PC-3 (cell line): ENCODE data around the gene SULT1E1. TPM values are rescaled to one million over a fixed set of nuclear protein-coding genes. Genes with fewer than 3 reads are reported as not detected.
A peak's percentile ranks its signal among the peaks of the same experiment; 100 is the strongest.

ENCODE experiments used
- ATAC-seq: fragments of 200-7000 bp; cut with Tn5 transposase; 2 replicates; pipeline ENCODE4 v1.9.1; 2020; ENCODE audit warnings: mild to moderate bottlenecking, moderate library complexity
- BruUV-seq: library from RNA; stranded (reverse); fragments of 400-500 nt; replicated peaks from 2 replicates; lab custom pipeline; 2021; lab: Mats Ljungman, UMichigan
- CTCF ChIA-PET: fragments of 300-600 bp; sonication (Branson Sonifier 250); formaldehyde crosslinking; loops from one replicate; lab custom pipeline; 2022; ENCODE audit warnings: antibody characterized with exemption; lab: Charles Lee
- POLR2A ChIA-PET: fragments of 300-600 bp; sonication (Branson Sonifier 250); formaldehyde crosslinking; loops from one replicate; lab custom pipeline; 2022; ENCODE audit warnings: antibody characterized with exemption; ENCODE audit not compliant: unreplicated experiment; lab: Charles Lee
- DNase-seq: peaks from one replicate; pipeline ENCODE4 v3.0.0-alpha.2; 2015
- H2AFZ ChIP-seq: fragments of 300-600 bp; sonication (generic); 2 replicates; pipeline ENCODE4 v1.6.0; 2016; ENCODE audit warnings: antibody characterized with exemption, low read length
- H3F3A ChIP-seq: fragments of 300-600 bp; sonication (generic); one replicate; pipeline ENCODE4 v1.6.0; 2017; ENCODE audit warnings: antibody characterized with exemption, low read length, control low read depth, mild to moderate bottlenecking; ENCODE audit not compliant: unreplicated experiment
- H3K27ac ChIP-seq: fragments of 300-600 bp; sonication (generic); 2 replicates; pipeline ENCODE4 v1.5.1; 2016; ENCODE audit warnings: mild to moderate bottlenecking, low read length
- H3K27me3 ChIP-seq: fragments of 300-600 bp; sonication (generic); 2 replicates; pipeline ENCODE4 v1.6.1; 2016; ENCODE audit warnings: low read length, mixed read lengths
- H3K36me3 ChIP-seq: fragments of 300-600 bp; sonication (generic); 2 replicates; pipeline ENCODE4 v1.6.1; 2016; ENCODE audit warnings: low read depth, mixed run types, low read length, mixed read lengths
- H3K4me1 ChIP-seq: fragments of 300-600 bp; sonication (generic); 2 replicates; pipeline ENCODE4 v1.5.1; 2016; ENCODE audit warnings: low read length; ENCODE audit not compliant: insufficient read depth
- H3K4me2 ChIP-seq: fragments of 300-600 bp; sonication (generic); 2 replicates; pipeline ENCODE4 v1.6.0; 2016; ENCODE audit warnings: low read length
- H3K4me3 ChIP-seq: fragments of 300-600 bp; sonication (generic); 2 replicates; pipeline ENCODE4 v1.5.1; 2016; ENCODE audit warnings: mild to moderate bottlenecking, low read length, mixed read lengths
- H3K79me2 ChIP-seq: fragments of 300-600 bp; sonication (generic); 2 replicates; pipeline ENCODE4 v1.6.1; 2017; ENCODE audit warnings: low read length, mixed read lengths
- H3K9ac ChIP-seq: fragments of 300-600 bp; sonication (generic); 2 replicates; pipeline ENCODE4 v1.6.0; 2016; ENCODE audit warnings: mild to moderate bottlenecking, low read length
- H3K9me2 ChIP-seq: fragments of 300-600 bp; sonication (generic); replicated peaks from 2 replicates; pipeline ENCODE4 v1.6.1; 2016; ENCODE audit warnings: mixed run types, low read length, mixed read lengths
- H3K9me3 ChIP-seq: fragments of 300-600 bp; sonication (generic); 2 replicates; pipeline ENCODE4 v1.6.1; 2016; ENCODE audit warnings: low read length, mixed read lengths
- H4K20me1 ChIP-seq: fragments of 300-600 bp; sonication (generic); 2 replicates; pipeline ENCODE4 v1.6.1; 2016; ENCODE audit warnings: low read length, mixed read lengths
- CTCF ChIP-seq: fragments of 300-600 bp; sonication (generic); conservative IDR thresholded peaks from 2 replicates; pipeline ENCODE4 v1.5.1; 2017; ENCODE audit warnings: antibody characterized with exemption, low read depth, mild to moderate bottlenecking, low read length
- EZH2 ChIP-seq: fragments of 300-600 bp; sonication (generic); IDR thresholded peaks from one replicate; pipeline ENCODE4 v1.6.1; 2017; ENCODE audit warnings: antibody characterized with exemption, mild to moderate bottlenecking, low read length; ENCODE audit not compliant: unreplicated experiment
- EZH2phosphoT487 ChIP-seq: fragments of 300-600 bp; sonication (generic); IDR thresholded peaks from 2 replicates; pipeline ENCODE4 v1.6.1; 2018; ENCODE audit warnings: mild to moderate bottlenecking, antibody characterized with exemption, low read length, borderline replicate concordance
- intact Hi-C: fragments of 100-400 bp; cut with micrococcal nuclease; formaldehyde crosslinking; loops from 2 replicates; pipeline ENCODE4 v1.9.0; 2023
- total RNA-seq: library from RNA; depleted of rRNA; stranded (reverse); fragments of >200 nt; gene quantifications from 2 replicates; pipeline ENCODE4 v1.2.3, GENCODE V29; 2014

The SULT1E1 gene
- total RNA-seq, 1 experiment from 2014 or later, result not detected

GRCh38 chr4:69888336-69888735, 28.4 kb upstream of the SULT1E1 start:
- CTCF ChIA-PET, result no interaction called here
- TF ChIP-seq EZH2phosphoT487, result no peak
- TF ChIP-seq CTCF, result no peak
- TF ChIP-seq EZH2, result no peak

GRCh38 chr4:69882150-69882549, 22.2 kb upstream of the SULT1E1 start:
- no TSS peak for BruUV-seq
- no peak overlapping the region for H3K9ac ChIP-seq
- no peak overlapping the region for H3K27ac ChIP-seq
- H3K36me3 ChIP-seq, result no peaks in the 10 kb centered on the region
- H3F3A ChIP-seq, result no peaks in the 10 kb centered on the region
- no peak overlapping the region for H3K4me3 ChIP-seq
- no peak for ATAC-seq
- H3K4me2 ChIP-seq, result no peak overlapping the region
- H4K20me1 ChIP-seq, result no peaks in the 10 kb centered on the region
- DNase-seq, result no peak
- TF ChIP-seq EZH2, result no peak
- TF ChIP-seq CTCF, result no peak
- no peak for TF ChIP-seq EZH2phosphoT487
- no peak overlapping the region for H2AFZ ChIP-seq
- no peaks in the 10 kb centered on the region for H3K4me1 ChIP-seq
- no peaks in the 10 kb centered on the region for H3K9me3 ChIP-seq
- no peaks in the 10 kb centered on the region for H3K9me2 ChIP-seq
- H3K79me2 ChIP-seq, result no peaks in the 10 kb centered on the region
- intact Hi-C loops, result no loop called here
- ChIA-PET CTCF (interaction anchor here (0.6 to 0.8 kb wide), 2 partner anchors 123 to 192 kb away, joined by 3 to 4 read pairs; no protein-coding TSS in a partner anchor), POLR2A (no interaction called here)
- H3K27me3 ChIP-seq, result no peaks in the 10 kb centered on the region

More at GRCh38 chr4:69888336-69888735, 28.4 kb upstream of the SULT1E1 start:
- DNase-seq (no peak), ATAC-seq (no peak)
- no peak overlapping the region for H3K27ac ChIP-seq
- no TSS peak for BruUV-seq
- no peak overlapping the region for H3K9ac ChIP-seq
- H2AFZ ChIP-seq, result no peak overlapping the region
- no peak overlapping the region for H3K4me3 ChIP-seq
- no peak overlapping the region for H3K4me2 ChIP-seq
- H3K36me3 ChIP-seq, result no peaks in the 10 kb centered on the region
- H3K79me2 ChIP-seq, result no peaks in the 10 kb centered on the region
- no peaks in the 10 kb centered on the region for H3K4me1 ChIP-seq
- no peaks in the 10 kb centered on the region for H3K27me3 ChIP-seq
- POLR2A ChIA-PET, result no interaction called here
- H4K20me1 ChIP-seq, result no peaks in the 10 kb centered on the region
- H3K9me2 ChIP-seq, result no peaks in the 10 kb centered on the region
- no peaks in the 10 kb centered on the region for H3F3A ChIP-seq
- intact Hi-C loops, result no loop called here
- H3K9me3 ChIP-seq, result no peaks in the 10 kb centered on the region

- Histone ChIP-seq H3K27ac (no peak overlapping the region), H3K9ac (no peak overlapping the region), H3K36me3 (no peaks in the 10 kb centered on the region), H3K79me2 (no peaks in the 10 kb centered on the region), H4K20me1 (no peaks in the 10 kb centered on the region), H3K4me2 (no peak overlapping the region), H3K27me3 (no peaks in the 10 kb centered on the region), H3K9me3 (no peaks in the 10 kb centered on the region), H3K4me1 (no peaks in the 10 kb centered on the region), H3F3A (no peaks in the 10 kb centered on the region), H2AFZ (no peak overlapping the region), H3K9me2 (no peaks in the 10 kb centered on the region), H3K4me3 (no peak overlapping the region)
- TF ChIP-seq CTCF (peak; percentile 82), EZH2phosphoT487 (no peak), EZH2 (no peak)
- ATAC-seq, result peak; percentile 78
- intact Hi-C loops, result loop anchor here (1.0 kb wide), 2 partner anchors 58 to 192 kb away; no protein-coding TSS in a partner anchor
- peak; percentile 66 for DNase-seq
- BruUV-seq, result no TSS peak
- POLR2A ChIA-PET, result interaction anchor here (0.6 kb wide), 1 partner anchor 174 kb away, joined by 3 read pairs; no protein-coding TSS in a partner anchor
- CTCF ChIA-PET, result interaction anchor here (0.7 kb wide), 1 partner anchor 284 kb away, joined by 4 read pairs; no protein-coding TSS in a partner anchor
Observed at GRCh38 chr4:69881173-69881773, 21.3 kb upstream of the SULT1E1 start.
